ENCODE data around the gene HSPA4L.

DNA sequence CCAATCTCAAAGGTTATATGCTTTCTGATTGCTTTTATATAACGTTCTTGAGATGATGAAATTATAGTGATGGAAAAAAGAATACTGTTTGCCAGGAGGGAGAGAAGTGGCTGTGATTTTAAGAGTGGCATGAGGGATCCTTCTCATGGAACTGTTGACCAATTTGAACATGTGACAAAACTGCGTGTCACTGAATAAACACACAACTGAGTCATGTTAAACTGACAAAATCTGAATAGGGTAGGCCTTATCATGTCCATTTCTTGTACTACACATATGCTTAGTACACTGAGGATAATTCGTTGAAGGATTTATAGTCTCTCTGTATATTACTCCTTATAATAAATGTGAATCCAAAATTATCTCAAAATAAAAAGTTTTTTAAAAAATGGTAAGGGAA lies 22.2 kb upstream of the HSPA4L start:
- TF ChIP-seq, protein P1, sequence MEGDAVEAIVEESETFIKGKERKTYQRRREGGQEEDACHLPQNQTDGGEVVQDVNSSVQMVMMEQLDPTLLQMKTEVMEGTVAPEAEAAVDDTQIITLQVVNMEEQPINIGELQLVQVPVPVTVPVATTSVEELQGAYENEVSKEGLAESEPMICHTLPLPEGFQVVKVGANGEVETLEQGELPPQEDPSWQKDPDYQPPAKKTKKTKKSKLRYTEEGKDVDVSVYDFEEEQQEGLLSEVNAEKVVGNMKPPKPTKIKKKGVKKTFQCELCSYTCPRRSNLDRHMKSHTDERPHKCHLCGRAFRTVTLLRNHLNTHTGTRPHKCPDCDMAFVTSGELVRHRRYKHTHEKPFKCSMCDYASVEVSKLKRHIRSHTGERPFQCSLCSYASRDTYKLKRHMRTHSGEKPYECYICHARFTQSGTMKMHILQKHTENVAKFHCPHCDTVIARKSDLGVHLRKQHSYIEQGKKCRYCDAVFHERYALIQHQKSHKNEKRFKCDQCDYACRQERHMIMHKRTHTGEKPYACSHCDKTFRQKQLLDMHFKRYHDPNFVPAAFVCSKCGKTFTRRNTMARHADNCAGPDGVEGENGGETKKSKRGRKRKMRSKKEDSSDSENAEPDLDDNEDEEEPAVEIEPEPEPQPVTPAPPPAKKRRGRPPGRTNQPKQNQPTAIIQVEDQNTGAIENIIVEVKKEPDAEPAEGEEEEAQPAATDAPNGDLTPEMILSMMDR (conservative IDR thresholded peaks at IDR 0.05): no peak
- TF ChIP-seq ZFX (IDR thresholded peaks at IDR 0.05): no peak
